Stimulated activated CD8-positive, alpha-beta memory T cell treated with anti-CD3 and anti-CD28 coated beads, Interleukin-2, amount 100 ng/mL, for 1 hour (primary cell): Measurements from ENCODE around the gene GRIN2A.

Experiments
- DNase-seq, 2 donors: peaks; one replicate each; pipeline ENCODE4 v3.0.0-alpha.2; 2020; ENCODE audit warnings: low read depth in 2 of 2

GRIN2A gene

GRCh38 chr16:10130538-10130937 lies 51.7 kb downstream of the GRIN2A start:
- no peak for DNase-seq

GRCh38 chr16:10128397-10129258 lies 53.6 kb downstream of the GRIN2A start:
- no peak for DNase-seq

GRCh38 chr16:10126686-10127085 lies 55.5 kb downstream of the GRIN2A start:
- no peak for DNase-seq

- no peak for DNase-seq
Measured at GRCh38 chr16:10123141-10123540, 59.1 kb downstream of the GRIN2A start.

GRCh38 chr16:10122546-10122945 lies 59.7 kb downstream of the GRIN2A start:
- DNase-seq: no peak

- DNase-seq: no peak
Measured at GRCh38 chr16:10121897-10122425, 60.3 kb downstream of the GRIN2A start.

GRCh38 chr16:10121491-10121890 lies 60.7 kb downstream of the GRIN2A start:
- no peak for DNase-seq

- DNase-seq: no peak
Measured at GRCh38 chr16:10120953-10121352, 61.3 kb downstream of the GRIN2A start.

- DNase-seq: no peak
Measured at GRCh38 chr16:10114409-10114808, 67.8 kb downstream of the GRIN2A start.

GRCh38 chr16:10113248-10113647 lies 69.0 kb downstream of the GRIN2A start:
- DNase-seq: no peak

- no peak for DNase-seq
Measured at GRCh38 chr16:10112021-10112420, 70.2 kb downstream of the GRIN2A start.

- DNase-seq: no peak
Measured at GRCh38 chr16:10111156-10111761, 71.0 kb downstream of the GRIN2A start.

- no peak for DNase-seq
Measured at GRCh38 chr16:10110552-10110951, 71.7 kb downstream of the GRIN2A start.

- no peak for DNase-seq
Measured at GRCh38 chr16:10107081-10107480, 75.1 kb downstream of the GRIN2A start.

- no peak for DNase-seq
Measured at GRCh38 chr16:10103700-10104099, 78.5 kb downstream of the GRIN2A start.

GRCh38 chr16:10103118-10103517 lies 79.1 kb downstream of the GRIN2A start:
- no peak for DNase-seq

- no peak for DNase-seq
Measured at GRCh38 chr16:10100829-10101228, 81.4 kb downstream of the GRIN2A start.

- no peak for DNase-seq
Measured at GRCh38 chr16:10098991-10099390, 83.2 kb downstream of the GRIN2A start.

GRCh38 chr16:10097271-10097670 lies 85.0 kb downstream of the GRIN2A start:
- no peak for DNase-seq

- no peak for DNase-seq
Measured at GRCh38 chr16:10093576-10093975, 88.7 kb downstream of the GRIN2A start.

GRCh38 chr16:10090816-10091215 lies 91.4 kb downstream of the GRIN2A start:
- DNase-seq: no peak

GRCh38 chr16:10088380-10088793 lies 93.8 kb downstream of the GRIN2A start:
- no peak for DNase-seq

GRCh38 chr16:10087151-10087550 lies 95.1 kb downstream of the GRIN2A start:
- DNase-seq: no peak
